Measurements from ENCODE around the gene TGFBR3L. TPM values are rescaled to one million over a fixed set of nuclear protein-coding genes. Genes with fewer than 3 reads are reported as not detected.
A peak's percentile ranks its signal among the peaks of the same experiment; 100 is the strongest.

TGFBR3L gene
- total and polyA plus RNA-seq, 2 of the 13 experiments (the other 11 are each of a cell fraction or from before 2014, with no cell fraction given) = 0.20 to 1.0 TPM

DNA sequence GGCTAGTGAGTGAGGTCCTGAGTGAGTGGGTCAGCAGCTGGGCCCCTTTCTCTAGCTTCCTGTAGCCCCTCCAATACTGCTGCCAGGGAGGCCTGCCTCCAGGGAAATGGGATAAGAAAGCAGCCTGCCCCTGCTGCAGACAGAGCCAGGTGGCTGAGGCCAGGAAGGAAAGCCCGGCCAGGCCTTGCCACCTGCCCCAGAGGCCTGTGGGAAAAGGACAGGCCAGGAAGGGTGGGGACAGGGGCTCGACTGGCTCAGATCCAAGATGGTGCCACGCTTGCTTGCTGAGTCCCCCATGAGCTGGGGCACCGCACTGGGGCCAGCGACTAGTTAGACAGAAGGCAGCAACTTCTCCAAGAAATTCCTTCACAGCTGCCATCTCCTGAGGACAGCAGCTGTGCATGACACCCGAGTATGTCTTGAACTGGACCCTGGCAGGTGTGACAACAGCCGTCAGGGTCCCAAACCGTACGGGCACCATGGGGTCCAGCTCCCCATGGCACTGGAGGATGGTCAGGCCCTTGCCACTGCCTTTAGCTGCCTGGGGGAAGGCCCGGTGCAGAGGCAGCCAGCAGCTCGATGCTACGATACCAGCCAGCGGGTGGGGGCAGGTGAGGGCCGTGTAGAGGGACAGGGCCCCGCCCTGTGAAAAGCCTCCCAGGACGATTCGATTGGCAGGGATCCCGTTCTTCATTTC, 35.4 kb upstream of the TGFBR3L start:
- WGBS (ENCODE audit: low lambda C conversion rate) = 13% methylated on average over 3 of the region's 18 CpGs
- no peak for FAIRE-seq
- BruUV-seq (replicated peaks) = no TSS peak
- DNase-seq (ENCODE audit: low spot score) = no peak
- in situ Hi-C loops (cut with HindIII; ENCODE audit: extremely low pct_ligation_motif_present, low pct_unique_long_range_greater_than_20kb) (no loop called here), intact Hi-C loops (cut with micrococcal nuclease; ENCODE audit: unreplicated experiment) (loop anchor here (10.0 kb wide), 1 partner anchor 1144 kb away; the partner anchor contains the start of genes GPR108 and TRIP10)
- ChIA-PET CTCF (ENCODE audit: low intra/inter-chr PET ratio, low total read pairs) (no interaction called here), POLR2A (interaction anchor here (1.0 to 1.7 kb wide), 5 partner anchors 8 to 18 kb away, joined by 3 to 5 read pairs (median 3); partner anchors contain the start of gene LRRC8E)
- Histone ChIP-seq H3K4me1 (ENCODE audit: insufficient read depth, low read length) (peaks cover 30% of the 10 kb centered on the region), H3K79me2 (ENCODE audit: insufficient read depth, low read length) (no peaks in the 10 kb centered on the region), H3K27me3 (ENCODE audit: control insufficient read depth in 1 of 2, insufficient read depth in 2 of 2, low read length in 2 of 2) (peaks cover 0 to 4% of the 10 kb centered on the region in 2 experiments; a peak in 2 of 5 replicates), H3K9ac (ENCODE audit: insufficient read depth, low read depth, low read length) (0 out of 2 replicates have a peak overlapping the region, but pooled peaks have one; percentile 39), H3K4me2 (ENCODE audit: low read depth, low read length) (peak overlapping the region; percentile 50), H4K20me1 (ENCODE audit: insufficient read depth, low read length) (no peaks in the 10 kb centered on the region), H3K27ac (ENCODE audit: extremely low read length, insufficient read depth, low read length) (no peak overlapping the region), H2AFZ (ENCODE audit: low read length) (peak overlapping the region; percentile 27), H3K4me3 (replicated peaks in 1 of 3; ENCODE audit: insufficient read depth in 1 of 3, low read depth in 2 of 3, low read length in 3 of 3) (peak overlapping the region in 1 of 3 experiments; percentile 43; a peak in 1 of 6 replicates), H3K9me3 (ENCODE audit: low read length) (no peaks in the 10 kb centered on the region), H3K36me3 (replicated peaks in 1 of 2; ENCODE audit: control insufficient read depth in 1 of 2, insufficient read depth in 2 of 2, low read length in 2 of 2) (no peaks in the 10 kb centered on the region)
- peak; percentile 66 for ATAC-seq
- TF ChIP-seq, protein P1, sequence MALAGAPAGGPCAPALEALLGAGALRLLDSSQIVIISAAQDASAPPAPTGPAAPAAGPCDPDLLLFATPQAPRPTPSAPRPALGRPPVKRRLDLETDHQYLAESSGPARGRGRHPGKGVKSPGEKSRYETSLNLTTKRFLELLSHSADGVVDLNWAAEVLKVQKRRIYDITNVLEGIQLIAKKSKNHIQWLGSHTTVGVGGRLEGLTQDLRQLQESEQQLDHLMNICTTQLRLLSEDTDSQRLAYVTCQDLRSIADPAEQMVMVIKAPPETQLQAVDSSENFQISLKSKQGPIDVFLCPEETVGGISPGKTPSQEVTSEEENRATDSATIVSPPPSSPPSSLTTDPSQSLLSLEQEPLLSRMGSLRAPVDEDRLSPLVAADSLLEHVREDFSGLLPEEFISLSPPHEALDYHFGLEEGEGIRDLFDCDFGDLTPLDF (CRISPR knock-in tag; IDR thresholded peaks at IDR 0.05) = no peak
- TF ChIP-seq, protein P2, sequence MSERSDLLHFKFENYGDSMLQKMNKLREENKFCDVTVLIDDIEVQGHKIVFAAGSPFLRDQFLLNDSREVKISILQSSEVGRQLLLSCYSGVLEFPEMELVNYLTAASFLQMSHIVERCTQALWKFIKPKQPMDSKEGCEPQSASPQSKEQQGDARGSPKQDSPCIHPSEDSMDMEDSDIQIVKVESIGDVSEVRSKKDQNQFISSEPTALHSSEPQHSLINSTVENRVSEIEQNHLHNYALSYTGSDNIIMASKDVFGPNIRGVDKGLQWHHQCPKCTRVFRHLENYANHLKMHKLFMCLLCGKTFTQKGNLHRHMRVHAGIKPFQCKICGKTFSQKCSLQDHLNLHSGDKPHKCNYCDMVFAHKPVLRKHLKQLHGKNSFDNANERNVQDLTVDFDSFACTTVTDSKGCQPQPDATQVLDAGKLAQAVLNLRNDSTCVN (CRISPR knock-in tag; IDR thresholded peaks at IDR 0.05; ENCODE audit: borderline replicate concordance) = no peak
- TF ChIP-seq, protein P3, sequence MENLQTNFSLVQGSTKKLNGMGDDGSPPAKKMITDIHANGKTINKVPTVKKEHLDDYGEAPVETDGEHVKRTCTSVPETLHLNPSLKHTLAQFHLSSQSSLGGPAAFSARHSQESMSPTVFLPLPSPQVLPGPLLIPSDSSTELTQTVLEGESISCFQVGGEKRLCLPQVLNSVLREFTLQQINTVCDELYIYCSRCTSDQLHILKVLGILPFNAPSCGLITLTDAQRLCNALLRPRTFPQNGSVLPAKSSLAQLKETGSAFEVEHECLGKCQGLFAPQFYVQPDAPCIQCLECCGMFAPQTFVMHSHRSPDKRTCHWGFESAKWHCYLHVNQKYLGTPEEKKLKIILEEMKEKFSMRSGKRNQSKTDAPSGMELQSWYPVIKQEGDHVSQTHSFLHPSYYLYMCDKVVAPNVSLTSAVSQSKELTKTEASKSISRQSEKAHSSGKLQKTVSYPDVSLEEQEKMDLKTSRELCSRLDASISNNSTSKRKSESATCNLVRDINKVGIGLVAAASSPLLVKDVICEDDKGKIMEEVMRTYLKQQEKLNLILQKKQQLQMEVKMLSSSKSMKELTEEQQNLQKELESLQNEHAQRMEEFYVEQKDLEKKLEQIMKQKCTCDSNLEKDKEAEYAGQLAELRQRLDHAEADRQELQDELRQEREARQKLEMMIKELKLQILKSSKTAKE (CRISPR knock-in tag; IDR thresholded peaks at IDR 0.05; ENCODE audit: borderline replicate concordance) = no peak
- TF ChIP-seq, protein P4, sequence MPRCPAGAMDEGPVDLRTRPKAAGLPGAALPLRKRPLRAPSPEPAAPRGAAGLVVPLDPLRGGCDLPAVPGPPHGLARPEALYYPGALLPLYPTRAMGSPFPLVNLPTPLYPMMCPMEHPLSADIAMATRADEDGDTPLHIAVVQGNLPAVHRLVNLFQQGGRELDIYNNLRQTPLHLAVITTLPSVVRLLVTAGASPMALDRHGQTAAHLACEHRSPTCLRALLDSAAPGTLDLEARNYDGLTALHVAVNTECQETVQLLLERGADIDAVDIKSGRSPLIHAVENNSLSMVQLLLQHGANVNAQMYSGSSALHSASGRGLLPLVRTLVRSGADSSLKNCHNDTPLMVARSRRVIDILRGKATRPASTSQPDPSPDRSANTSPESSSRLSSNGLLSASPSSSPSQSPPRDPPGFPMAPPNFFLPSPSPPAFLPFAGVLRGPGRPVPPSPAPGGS (CRISPR knock-in tag; IDR thresholded peaks at IDR 0.05) = 0 out of 2 replicates have a peak, but pooled peaks have one; percentile 57
- TF ChIP-seq, protein P5, sequence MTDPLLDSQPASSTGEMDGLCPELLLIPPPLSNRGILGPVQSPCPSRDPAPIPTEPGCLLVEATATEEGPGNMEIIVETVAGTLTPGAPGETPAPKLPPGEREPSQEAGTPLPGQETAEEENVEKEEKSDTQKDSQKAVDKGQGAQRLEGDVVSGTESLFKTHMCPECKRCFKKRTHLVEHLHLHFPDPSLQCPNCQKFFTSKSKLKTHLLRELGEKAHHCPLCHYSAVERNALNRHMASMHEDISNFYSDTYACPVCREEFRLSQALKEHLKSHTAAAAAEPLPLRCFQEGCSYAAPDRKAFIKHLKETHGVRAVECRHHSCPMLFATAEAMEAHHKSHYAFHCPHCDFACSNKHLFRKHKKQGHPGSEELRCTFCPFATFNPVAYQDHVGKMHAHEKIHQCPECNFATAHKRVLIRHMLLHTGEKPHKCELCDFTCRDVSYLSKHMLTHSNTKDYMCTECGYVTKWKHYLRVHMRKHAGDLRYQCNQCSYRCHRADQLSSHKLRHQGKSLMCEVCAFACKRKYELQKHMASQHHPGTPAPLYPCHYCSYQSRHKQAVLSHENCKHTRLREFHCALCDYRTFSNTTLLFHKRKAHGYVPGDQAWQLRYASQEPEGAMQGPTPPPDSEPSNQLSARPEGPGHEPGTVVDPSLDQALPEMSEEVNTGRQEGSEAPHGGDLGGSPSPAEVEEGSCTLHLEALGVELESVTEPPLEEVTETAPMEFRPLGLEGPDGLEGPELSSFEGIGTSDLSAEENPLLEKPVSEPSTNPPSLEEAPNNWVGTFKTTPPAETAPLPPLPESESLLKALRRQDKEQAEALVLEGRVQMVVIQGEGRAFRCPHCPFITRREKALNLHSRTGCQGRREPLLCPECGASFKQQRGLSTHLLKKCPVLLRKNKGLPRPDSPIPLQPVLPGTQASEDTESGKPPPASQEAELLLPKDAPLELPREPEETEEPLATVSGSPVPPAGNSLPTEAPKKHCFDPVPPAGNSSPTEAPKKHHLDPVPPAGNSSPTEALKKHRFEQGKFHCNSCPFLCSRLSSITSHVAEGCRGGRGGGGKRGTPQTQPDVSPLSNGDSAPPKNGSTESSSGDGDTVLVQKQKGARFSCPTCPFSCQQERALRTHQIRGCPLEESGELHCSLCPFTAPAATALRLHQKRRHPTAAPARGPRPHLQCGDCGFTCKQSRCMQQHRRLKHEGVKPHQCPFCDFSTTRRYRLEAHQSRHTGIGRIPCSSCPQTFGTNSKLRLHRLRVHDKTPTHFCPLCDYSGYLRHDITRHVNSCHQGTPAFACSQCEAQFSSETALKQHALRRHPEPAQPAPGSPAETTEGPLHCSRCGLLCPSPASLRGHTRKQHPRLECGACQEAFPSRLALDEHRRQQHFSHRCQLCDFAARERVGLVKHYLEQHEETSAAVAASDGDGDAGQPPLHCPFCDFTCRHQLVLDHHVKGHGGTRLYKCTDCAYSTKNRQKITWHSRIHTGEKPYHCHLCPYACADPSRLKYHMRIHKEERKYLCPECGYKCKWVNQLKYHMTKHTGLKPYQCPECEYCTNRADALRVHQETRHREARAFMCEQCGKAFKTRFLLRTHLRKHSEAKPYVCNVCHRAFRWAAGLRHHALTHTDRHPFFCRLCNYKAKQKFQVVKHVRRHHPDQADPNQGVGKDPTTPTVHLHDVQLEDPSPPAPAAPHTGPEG (CRISPR knock-in tag; IDR thresholded peaks at IDR 0.05) = no peak
- TF ChIP-seq PAWR (CRISPR knock-in tag; IDR thresholded peaks at IDR 0.05; ENCODE audit: borderline replicate concordance) (no peak), ZNF850 (CRISPR knock-in tag; conservative IDR thresholded peaks at IDR 0.05) (no peak), CBFB (CRISPR knock-in tag; IDR thresholded peaks at IDR 0.05) (no peak), NCOA1 (CRISPR knock-in tag; IDR thresholded peaks at IDR 0.05) (no peak), ZFY (CRISPR knock-in tag; IDR thresholded peaks at IDR 0.05) (peak; percentile 52; the same call in 1 of the 2 replicates), ZFX (CRISPR knock-in tag; IDR thresholded peaks at IDR 0.05; ENCODE audit: low read depth) (peak; percentile 66)

Data from HepG2 (cell line).